Measurements from ENCODE around the gene MKX.

MKX gene

DNA sequence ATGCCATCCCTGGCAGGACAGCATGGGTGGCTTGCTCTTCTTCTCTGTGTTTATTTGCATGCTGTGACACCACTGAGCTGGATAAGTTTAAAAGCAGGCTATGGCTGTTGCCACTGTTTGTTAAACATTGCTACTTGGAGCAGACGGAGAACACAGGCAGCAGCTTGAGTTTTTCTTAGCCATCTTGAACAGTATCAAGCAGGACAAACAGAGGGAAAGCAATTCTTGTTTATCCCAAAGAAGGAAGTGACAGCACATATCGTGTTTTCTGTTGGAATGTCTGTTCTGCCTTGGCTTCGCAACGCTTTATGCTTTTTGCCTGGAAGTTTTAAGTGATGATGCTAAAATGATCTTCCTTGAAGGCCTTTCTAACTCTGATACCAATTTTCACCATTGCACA, 73.8 kb downstream of the MKX start:
- Histone ChIP-seq H3K27ac (ENCODE audit: low read depth, low read length) (no peak overlapping the region), H3K9me3 (ENCODE audit: insufficient read depth, low read depth, low read length) (no peaks in the 10 kb centered on the region), H3K36me3 (ENCODE audit: insufficient read depth, low read length) (no peaks in the 10 kb centered on the region), H3K4me1 (ENCODE audit: insufficient read depth, low read length) (no peaks in the 10 kb centered on the region), H3K4me3 (ENCODE audit: low read length) (no peak overlapping the region), H3K9ac (ENCODE audit: low read depth, low read length) (no peak overlapping the region), H3K27me3 (ENCODE audit: insufficient read depth, low read length) (no peaks in the 10 kb centered on the region)
- 93% methylated on average over 4 of the region's 4 CpGs for WGBS

GRCh38 chr10:27664461-27664860, 81.2 kb downstream of the MKX start:
- Histone ChIP-seq H3K4me3 (ENCODE audit: low read length) (no peak overlapping the region), H3K4me1 (ENCODE audit: insufficient read depth, low read length) (no peaks in the 10 kb centered on the region; the same call in 1 of the 2 replicates), H3K9me3 (ENCODE audit: insufficient read depth, low read depth, low read length) (no peaks in the 10 kb centered on the region), H3K27me3 (ENCODE audit: insufficient read depth, low read length) (no peaks in the 10 kb centered on the region), H3K36me3 (ENCODE audit: insufficient read depth, low read length) (no peaks in the 10 kb centered on the region), H3K27ac (ENCODE audit: low read depth, low read length) (no peak overlapping the region), H3K9ac (ENCODE audit: low read depth, low read length) (no peak overlapping the region)
- 93% methylated on average over 5 of the region's 5 CpGs for WGBS

DNA sequence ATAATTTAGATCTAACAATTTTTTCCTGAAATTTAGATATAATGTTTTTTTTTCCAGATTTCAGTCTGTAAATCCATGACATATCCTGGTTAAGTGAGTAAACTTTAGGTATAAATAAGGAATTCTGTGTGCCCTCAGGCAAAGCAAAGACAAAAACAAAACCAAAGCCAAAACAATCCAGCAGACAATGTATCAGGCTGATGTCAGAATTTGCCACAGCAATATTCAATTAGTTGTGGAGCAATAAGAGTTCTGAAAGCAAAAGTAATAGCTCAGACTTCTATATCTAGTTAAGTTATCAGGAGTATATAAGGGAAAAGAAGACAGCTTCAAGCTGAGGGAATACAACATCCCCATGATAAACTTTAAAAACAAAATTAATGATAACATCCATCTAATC, 82.0 kb downstream of the MKX start:
- Histone ChIP-seq H3K9me3 (ENCODE audit: insufficient read depth, low read depth, low read length) (no peaks in the 10 kb centered on the region), H3K4me1 (ENCODE audit: insufficient read depth, low read length) (no peaks in the 10 kb centered on the region; the same call in 1 of the 2 replicates), H3K27me3 (ENCODE audit: insufficient read depth, low read length) (no peaks in the 10 kb centered on the region), H3K27ac (ENCODE audit: low read depth, low read length) (no peak overlapping the region), H3K36me3 (ENCODE audit: insufficient read depth, low read length) (no peaks in the 10 kb centered on the region), H3K4me3 (ENCODE audit: low read length) (no peak overlapping the region), H3K9ac (ENCODE audit: low read depth, low read length) (no peak overlapping the region)

- Histone ChIP-seq H3K9ac (ENCODE audit: low read depth, low read length) (no peak overlapping the region), H3K9me3 (ENCODE audit: insufficient read depth, low read depth, low read length) (no peaks in the 10 kb centered on the region), H3K36me3 (ENCODE audit: insufficient read depth, low read length) (no peaks in the 10 kb centered on the region), H3K4me1 (ENCODE audit: insufficient read depth, low read length) (no peaks in the 10 kb centered on the region; the same call in 1 of the 2 replicates), H3K27ac (ENCODE audit: low read depth, low read length) (no peak overlapping the region), H3K27me3 (ENCODE audit: insufficient read depth, low read length) (no peaks in the 10 kb centered on the region), H3K4me3 (ENCODE audit: low read length) (no peak overlapping the region)
- WGBS = 100% methylated on average over 2 of the region's 3 CpGs
These were observed 83.9 kb downstream of the MKX start for GRCh38 chr10:27661514-27662286.

DNA sequence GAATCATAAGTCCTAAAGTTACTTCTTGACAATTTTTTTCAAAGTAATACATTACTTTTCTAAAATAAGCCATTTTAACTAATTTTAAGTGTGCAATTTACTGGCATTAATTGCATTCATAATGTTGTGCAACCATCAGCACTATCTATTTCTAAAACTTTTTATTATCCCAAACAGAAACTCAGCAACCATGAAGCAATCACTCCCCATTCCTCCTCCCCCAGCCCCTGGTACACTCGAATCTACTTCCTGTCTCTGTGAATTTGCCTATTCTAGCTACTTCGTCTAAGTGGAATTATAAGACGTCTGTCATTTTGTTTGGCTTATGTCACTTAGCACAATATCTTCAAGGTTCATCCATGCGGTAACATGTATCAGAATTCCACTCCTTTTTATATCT, 84.9 kb downstream of the MKX start:
- WGBS = 93% methylated on average over 3 of the region's 4 CpGs
- H3K27ac ChIP-seq (ENCODE audit: low read depth, low read length) = no peak overlapping the region
- no peaks in the 10 kb centered on the region; the same call in 1 of the 2 replicates for H3K4me1 ChIP-seq (ENCODE audit: insufficient read depth, low read length)
- no peak overlapping the region for H3K9ac ChIP-seq (ENCODE audit: low read depth, low read length)
- H3K9me3 ChIP-seq (ENCODE audit: insufficient read depth, low read depth, low read length) = no peaks in the 10 kb centered on the region
- H3K27me3 ChIP-seq (ENCODE audit: insufficient read depth, low read length) = no peaks in the 10 kb centered on the region
- H3K36me3 ChIP-seq (ENCODE audit: insufficient read depth, low read length) = no peaks in the 10 kb centered on the region
- no peak overlapping the region for H3K4me3 ChIP-seq (ENCODE audit: low read length)

DNA sequence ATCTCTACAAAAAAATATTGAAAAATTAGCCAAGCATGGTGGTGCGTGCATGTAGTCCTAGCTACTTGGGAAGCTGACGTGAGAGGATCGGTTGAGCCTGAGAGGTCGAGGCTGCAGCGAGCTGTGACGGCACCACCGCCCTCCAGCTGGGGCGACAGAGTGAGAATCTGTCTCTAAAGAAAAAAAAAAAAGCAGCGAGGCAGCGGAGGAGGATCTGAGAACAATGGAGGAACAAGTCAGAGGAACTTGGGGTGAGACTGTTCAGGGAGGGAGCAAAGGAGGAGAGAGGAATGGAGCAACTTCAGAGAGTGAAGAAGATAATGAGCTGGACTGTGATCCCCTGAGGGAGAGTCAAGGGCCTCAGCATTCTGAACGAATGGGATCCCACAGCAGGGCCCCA, 85.4 kb downstream of the MKX start:
- Histone ChIP-seq H3K4me3 (ENCODE audit: low read length) (no peak overlapping the region), H3K9ac (ENCODE audit: low read depth, low read length) (no peak overlapping the region), H3K27me3 (ENCODE audit: insufficient read depth, low read length) (no peaks in the 10 kb centered on the region), H3K4me1 (ENCODE audit: insufficient read depth, low read length) (no peaks in the 10 kb centered on the region; the same call in 1 of the 2 replicates), H3K27ac (ENCODE audit: low read depth, low read length) (no peak overlapping the region), H3K9me3 (ENCODE audit: insufficient read depth, low read depth, low read length) (no peaks in the 10 kb centered on the region), H3K36me3 (ENCODE audit: insufficient read depth, low read length) (no peaks in the 10 kb centered on the region)
- WGBS = 85% methylated on average over 11 of the region's 11 CpGs

- H3K27ac ChIP-seq (ENCODE audit: low read depth, low read length) = no peak overlapping the region
- H3K4me1 ChIP-seq (ENCODE audit: insufficient read depth, low read length) = no peaks in the 10 kb centered on the region; the same call in 1 of the 2 replicates
- H3K27me3 ChIP-seq (ENCODE audit: insufficient read depth, low read length) = no peaks in the 10 kb centered on the region
- no peaks in the 10 kb centered on the region for H3K9me3 ChIP-seq (ENCODE audit: insufficient read depth, low read depth, low read length)
- no peaks in the 10 kb centered on the region for H3K36me3 ChIP-seq (ENCODE audit: insufficient read depth, low read length)
- H3K9ac ChIP-seq (ENCODE audit: low read depth, low read length) = no peak overlapping the region
- no peak overlapping the region for H3K4me3 ChIP-seq (ENCODE audit: low read length)
- 86% methylated on average over 6 of the region's 6 CpGs for whole genome bisulfite sequencing
These were observed 85.8 kb downstream of the MKX start for GRCh38 chr10:27659786-27660185.

DNA sequence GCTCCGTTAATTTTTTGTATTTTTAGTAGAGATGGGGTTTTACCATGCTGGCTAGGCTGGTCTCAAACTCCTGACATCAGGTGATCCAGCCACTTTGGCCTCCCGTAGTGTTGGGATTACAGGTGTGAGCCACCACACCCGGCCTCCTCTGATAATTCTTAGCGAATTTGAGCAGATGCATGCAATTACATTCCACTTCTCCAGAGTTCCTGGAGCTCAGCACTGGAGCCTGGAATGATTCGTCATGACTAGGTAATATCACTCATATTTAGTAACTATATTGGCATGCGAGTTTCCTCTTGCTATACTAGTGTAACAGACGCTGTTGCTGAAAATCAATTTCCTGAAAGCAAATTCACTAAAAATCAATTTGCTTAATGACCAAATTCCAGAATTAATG, 86.8 kb downstream of the MKX start:
- Histone ChIP-seq H3K4me1 (ENCODE audit: insufficient read depth, low read length) (no peaks in the 10 kb centered on the region; the same call in 1 of the 2 replicates), H3K9ac (ENCODE audit: low read depth, low read length) (no peak overlapping the region), H3K9me3 (ENCODE audit: insufficient read depth, low read depth, low read length) (no peaks in the 10 kb centered on the region), H3K4me3 (ENCODE audit: low read length) (no peak overlapping the region), H3K27ac (ENCODE audit: low read depth, low read length) (no peak overlapping the region), H3K36me3 (ENCODE audit: insufficient read depth, low read length) (no peaks in the 10 kb centered on the region), H3K27me3 (ENCODE audit: insufficient read depth, low read length) (no peaks in the 10 kb centered on the region)
- WGBS = 96% methylated on average over 7 of the region's 7 CpGs

DNA sequence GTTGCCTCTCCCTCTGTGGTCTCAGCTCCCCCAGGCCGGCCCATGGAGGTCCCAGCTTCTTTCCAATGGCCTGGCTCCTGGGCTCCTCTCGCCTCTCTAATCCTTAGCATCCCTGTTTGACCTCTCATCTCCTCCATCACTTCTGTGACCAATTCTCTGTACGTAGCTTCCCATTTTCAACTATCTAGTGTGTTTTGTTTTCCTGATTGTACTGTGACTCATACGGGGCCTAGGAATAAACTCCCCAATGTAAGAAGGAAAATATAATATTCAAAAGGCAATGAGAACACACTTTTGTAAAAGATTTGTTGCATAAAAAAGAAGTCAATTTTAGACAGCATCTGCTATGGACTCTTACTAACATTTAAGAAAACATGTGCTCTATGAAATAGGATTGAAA, 90.3 kb downstream of the MKX start:
- 91% methylated on average over 3 of the region's 4 CpGs for WGBS
- Histone ChIP-seq H3K4me1 (ENCODE audit: insufficient read depth, low read length) (no peaks in the 10 kb centered on the region; the same call in 1 of the 2 replicates), H3K4me3 (ENCODE audit: low read length) (no peak overlapping the region), H3K9ac (ENCODE audit: low read depth, low read length) (no peak overlapping the region), H3K27me3 (ENCODE audit: insufficient read depth, low read length) (no peaks in the 10 kb centered on the region), H3K36me3 (ENCODE audit: insufficient read depth, low read length) (no peaks in the 10 kb centered on the region), H3K9me3 (ENCODE audit: insufficient read depth, low read depth, low read length) (no peaks in the 10 kb centered on the region), H3K27ac (ENCODE audit: low read depth, low read length) (no peak overlapping the region)

DNA sequence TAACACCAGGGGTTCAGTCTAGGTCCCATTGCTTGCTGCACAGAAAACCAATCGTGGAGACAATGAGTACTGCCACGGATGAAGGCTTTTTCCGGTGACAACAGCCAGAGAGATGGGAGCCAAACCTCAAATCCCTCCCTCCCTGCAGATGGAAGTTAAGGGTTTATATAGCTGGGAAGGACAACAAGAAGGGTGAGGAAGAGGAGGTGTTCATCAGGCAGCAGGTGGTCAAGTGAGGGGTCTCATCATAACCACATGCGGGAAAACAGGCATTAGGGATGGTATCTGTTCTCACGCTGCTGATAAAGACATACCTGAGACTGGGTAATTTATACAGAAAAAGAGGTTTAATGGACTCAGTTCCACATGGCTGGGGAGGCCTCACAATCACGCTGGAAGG, 91.3 kb downstream of the MKX start:
- no peaks in the 10 kb centered on the region for H3K4me1 ChIP-seq (ENCODE audit: insufficient read depth, low read length)
- H3K36me3 ChIP-seq (ENCODE audit: insufficient read depth, low read length) = no peaks in the 10 kb centered on the region
- no peak overlapping the region for H3K27ac ChIP-seq (ENCODE audit: low read depth, low read length)
- H3K27me3 ChIP-seq (ENCODE audit: insufficient read depth, low read length) = no peaks in the 10 kb centered on the region
- no peak overlapping the region for H3K9ac ChIP-seq (ENCODE audit: low read depth, low read length)
- no peak overlapping the region for H3K4me3 ChIP-seq (ENCODE audit: low read length)
- WGBS = 94% methylated on average over 6 of the region's 6 CpGs
- H3K9me3 ChIP-seq (ENCODE audit: insufficient read depth, low read depth, low read length) = no peaks in the 10 kb centered on the region

GRCh38 chr10:27646604-27647175, 98.9 kb downstream of the MKX start:
- H3K4me1 ChIP-seq (ENCODE audit: insufficient read depth, low read length) = no peaks in the 10 kb centered on the region
- no peak overlapping the region for H3K9ac ChIP-seq (ENCODE audit: low read depth, low read length)
- no peaks in the 10 kb centered on the region for H3K27me3 ChIP-seq (ENCODE audit: insufficient read depth, low read length)
- no peaks in the 10 kb centered on the region for H3K9me3 ChIP-seq (ENCODE audit: insufficient read depth, low read depth, low read length)
- no peaks in the 10 kb centered on the region for H3K36me3 ChIP-seq (ENCODE audit: insufficient read depth, low read length)
- no peak overlapping the region for H3K4me3 ChIP-seq (ENCODE audit: low read length)
- no peak overlapping the region for H3K27ac ChIP-seq (ENCODE audit: low read depth, low read length)
- WGBS = 90% methylated on average over 2 of the region's 4 CpGs
